Measurements from ENCODE around the gene ELP5.

Gene ELP5

DNA sequence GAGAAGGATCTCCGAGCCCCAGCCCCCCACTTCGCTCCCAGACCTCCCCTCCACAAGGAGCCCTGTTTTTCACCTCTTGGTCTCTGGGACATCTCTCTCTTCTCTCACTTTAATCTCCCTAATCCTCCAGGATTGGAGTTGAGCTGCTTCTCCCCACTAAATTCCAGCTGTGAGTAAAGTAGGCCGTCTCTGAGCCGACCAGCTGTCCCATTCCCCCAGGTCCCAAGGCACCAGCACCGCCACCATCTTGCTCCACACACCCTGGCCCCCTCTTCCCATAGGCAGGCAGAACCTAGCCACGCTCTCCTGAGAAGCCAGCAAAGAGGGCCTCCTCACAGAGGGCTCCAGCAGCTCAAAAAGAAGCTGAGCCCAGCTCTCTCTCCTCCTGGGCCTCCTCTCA is 33.3 kb upstream of the ELP5 start:
- DNase-seq (ENCODE audit: low read depth in 1 of 2, low spot score in 1 of 2), result no peak

- DNase-seq (ENCODE audit: low read depth in 1 of 2, low spot score in 1 of 2), result no peak
Measured at GRCh38 chr17:7219229-7219811, 32.7 kb upstream of the ELP5 start.

GRCh38 chr17:7219812-7220592 is 32.0 kb upstream of the ELP5 start, which contains the start of the genes ACADVL and DLG4:
ACADVL (plus strand) TSS chr17:7219938; CDS start chr17:7219985, 47 bp downstream.
DLG4 (minus strand) TSS chr17:7219836.
- DNase-seq (ENCODE audit: low read depth in 1 of 2, low spot score in 1 of 2), result peak; percentile 54 to 67

DNA sequence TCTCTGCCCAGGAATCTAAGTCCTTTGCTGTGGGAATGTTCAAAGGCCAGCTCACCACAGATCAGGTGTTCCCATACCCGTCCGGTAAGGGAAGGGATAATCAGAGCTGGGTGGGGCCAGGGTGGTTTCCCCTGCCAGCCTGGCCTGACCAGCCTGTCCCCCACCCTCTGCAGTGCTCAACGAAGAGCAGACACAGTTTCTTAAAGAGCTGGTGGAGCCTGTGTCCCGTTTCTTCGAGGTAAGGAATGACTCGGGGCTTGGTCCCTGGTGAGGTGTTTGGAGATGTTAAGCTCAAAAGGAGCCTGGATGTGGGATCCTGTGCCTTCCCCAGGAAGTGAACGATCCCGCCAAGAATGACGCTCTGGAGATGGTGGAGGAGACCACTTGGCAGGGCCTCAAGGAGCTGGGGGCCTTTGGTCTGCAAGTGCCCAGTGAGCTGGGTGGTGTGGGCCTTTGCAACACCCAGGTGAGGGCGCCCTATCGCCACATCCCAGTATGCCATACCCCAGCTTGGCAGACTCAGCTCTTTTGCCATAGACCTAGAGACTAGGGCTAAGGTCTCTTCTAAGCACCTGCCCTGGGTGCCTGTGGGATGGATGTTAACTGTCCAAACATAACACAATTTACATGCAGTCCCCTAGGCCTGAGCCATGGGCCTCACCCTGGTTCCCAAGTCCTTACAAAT is 31.3 kb upstream of the ELP5 start:
- DNase-seq (ENCODE audit: low read depth in 1 of 2, low spot score in 1 of 2), result peak in 1 of 2 donors; percentile 32

DNA sequence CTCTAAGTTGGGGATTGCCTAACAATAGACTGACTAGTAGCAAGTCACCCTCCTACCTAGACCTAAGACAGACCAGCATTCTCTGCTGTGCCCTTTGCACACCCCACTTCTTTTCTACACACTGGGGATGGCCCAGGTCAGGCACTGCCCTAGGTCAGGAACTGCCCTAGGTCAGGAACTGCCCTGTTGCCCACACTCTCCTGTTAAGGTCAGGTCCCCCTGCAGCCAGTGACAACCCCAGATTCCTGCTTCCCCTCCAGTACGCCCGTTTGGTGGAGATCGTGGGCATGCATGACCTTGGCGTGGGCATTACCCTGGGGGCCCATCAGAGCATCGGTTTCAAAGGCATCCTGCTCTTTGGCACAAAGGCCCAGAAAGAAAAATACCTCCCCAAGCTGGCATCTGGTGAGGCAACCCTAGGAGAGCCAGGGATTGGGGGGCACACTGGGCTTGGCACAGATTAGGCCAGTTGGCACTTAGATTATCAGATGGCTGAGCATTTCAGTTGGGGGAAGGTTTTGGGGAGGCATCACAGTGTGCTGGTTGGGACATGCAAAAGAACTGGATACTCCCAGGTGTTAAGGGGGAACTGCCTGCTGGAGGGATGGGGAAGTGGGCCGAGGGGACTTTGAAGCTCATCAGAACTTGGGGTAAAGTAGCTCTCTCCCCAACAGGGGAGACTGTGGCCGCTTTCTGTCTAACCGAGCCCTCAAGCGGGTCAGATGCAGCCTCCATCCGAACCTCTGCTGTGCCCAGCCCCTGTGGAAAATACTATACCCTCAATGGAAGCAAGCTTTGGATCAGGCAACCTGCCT is 30.5 kb upstream of the ELP5 start:
- no peak for DNase-seq (ENCODE audit: low read depth in 1 of 2, low spot score in 1 of 2)

- no peak for DNase-seq (ENCODE audit: low read depth in 1 of 2, low spot score in 1 of 2)
Measured at GRCh38 chr17:7222093-7222971, 29.7 kb upstream of the ELP5 start.

- DNase-seq (ENCODE audit: low read depth in 1 of 2, low spot score in 1 of 2), result no peak
Measured at GRCh38 chr17:7222972-7223292, 29.1 kb upstream of the ELP5 start.

DNA sequence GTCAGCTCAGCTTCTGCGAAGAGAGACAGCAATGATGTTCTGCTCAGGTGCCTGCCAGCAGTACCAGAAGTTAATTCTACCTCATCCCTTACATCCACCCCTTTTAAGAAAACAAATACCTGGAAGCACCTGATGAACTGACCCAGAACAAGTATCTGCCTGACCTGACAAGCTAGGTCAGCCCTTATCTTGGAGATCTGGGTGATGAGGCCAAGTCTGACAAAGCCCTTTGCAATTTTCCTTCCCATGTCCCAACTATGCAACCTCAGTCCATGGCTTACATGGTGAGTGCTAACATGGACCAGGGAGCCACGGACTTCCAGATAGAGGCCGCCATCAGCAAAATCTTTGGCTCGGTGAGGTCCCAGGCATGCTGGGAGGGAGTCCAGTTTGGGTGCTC is 28.6 kb upstream of the ELP5 start:
- no peak for DNase-seq (ENCODE audit: low read depth in 1 of 2, low spot score in 1 of 2)

DNA sequence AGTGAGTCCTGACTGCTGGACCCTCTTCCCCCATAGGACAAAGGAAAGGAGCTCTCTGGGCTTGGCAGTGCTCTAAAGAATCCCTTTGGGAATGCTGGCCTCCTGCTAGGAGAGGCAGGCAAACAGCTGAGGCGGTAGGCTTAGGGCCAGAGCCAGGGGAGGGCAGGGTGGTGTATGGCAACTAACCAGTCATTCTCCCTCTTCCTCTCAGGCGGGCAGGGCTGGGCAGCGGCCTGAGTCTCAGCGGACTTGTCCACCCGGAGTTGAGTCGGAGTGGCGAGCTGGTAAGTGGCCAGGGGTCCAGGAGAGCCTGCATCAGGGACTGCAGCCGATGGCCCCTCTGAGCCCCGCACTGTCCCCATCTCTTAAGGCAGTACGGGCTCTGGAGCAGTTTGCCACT is 27.9 kb upstream of the ELP5 start:
- DNase-seq (ENCODE audit: low read depth in 1 of 2, low spot score in 1 of 2), result no peak

GRCh38 chr17:7224661-7225111 is 27.3 kb upstream of the ELP5 start:
- no peak for DNase-seq (ENCODE audit: low read depth in 1 of 2, low spot score in 1 of 2)

GRCh38 chr17:7225711-7226331 is 26.2 kb upstream of the ELP5 start:
- DNase-seq (ENCODE audit: low read depth in 1 of 2, low spot score in 1 of 2), result no peak

DNA sequence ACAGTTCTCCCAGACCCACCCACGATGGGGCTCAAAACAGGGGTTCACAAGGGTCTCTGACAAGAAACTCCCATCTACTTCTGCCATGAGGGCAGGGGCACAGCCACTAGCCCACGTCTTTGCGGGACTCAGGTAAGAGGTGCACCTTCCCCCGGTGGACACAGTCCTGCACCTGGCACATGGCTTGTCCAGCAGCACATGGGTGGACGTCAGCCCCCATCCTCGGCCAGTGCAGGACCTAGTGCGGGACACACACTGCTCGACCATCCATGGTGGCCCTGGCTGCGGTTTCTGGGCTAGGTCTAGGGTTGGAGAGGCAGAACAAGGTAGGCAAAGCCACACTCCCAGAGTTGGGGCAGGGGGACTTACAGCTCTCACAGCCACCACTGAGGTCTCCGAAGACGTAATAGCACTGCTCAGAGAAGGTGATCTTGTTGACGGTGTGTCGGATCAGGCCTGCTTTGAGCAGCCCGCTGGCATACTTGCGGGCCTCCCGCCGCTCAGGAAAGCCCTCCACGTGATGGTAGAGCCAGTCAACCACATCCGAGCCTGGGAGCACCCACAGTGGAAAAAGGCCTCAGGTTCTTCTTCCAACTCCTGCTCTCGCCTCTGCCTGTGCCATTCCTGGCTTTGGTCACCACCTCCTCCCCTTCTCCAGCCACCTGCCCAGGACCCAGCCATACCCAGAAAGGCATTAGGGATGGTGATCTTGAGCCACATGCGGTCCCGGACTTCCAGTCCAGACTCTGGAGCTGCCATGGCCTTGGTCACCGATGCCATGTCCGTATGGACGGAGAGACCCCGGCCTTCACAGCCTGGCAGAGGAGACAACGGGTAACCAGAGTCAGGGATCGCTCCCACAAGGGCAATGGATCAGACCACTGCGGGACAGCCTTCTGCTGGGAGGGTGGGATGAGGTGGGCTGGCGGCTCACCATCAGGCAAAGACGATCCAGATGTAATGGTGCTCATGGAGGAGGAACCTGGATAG is 25.0 kb upstream of the ELP5 start:
- DNase-seq (ENCODE audit: low read depth in 1 of 2, low spot score in 1 of 2), result no peak

- no peak for DNase-seq (ENCODE audit: low read depth in 1 of 2, low spot score in 1 of 2)
Measured at GRCh38 chr17:7228920-7229319, 23.1 kb upstream of the ELP5 start.

DNA sequence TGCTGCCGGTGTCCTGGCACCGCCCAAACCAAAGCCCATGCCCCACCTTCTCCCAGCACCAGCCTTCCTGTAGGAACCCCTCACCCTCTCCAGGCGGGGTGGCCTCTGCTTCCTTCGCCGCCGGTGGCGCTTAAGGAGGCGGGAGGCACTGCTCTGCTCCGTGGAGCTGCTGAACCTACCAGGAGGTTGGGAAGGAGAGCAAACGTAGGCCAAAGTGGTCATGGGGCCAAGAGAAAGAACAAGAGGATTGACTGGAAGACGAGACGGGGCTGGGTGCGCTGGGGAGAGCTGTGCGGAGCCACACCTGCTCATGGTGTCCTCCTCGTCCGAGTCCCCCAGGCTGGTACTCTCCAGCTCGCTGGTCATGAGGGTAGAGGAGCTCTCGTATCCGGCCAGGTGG is 22.5 kb upstream of the ELP5 start:
- DNase-seq (ENCODE audit: low read depth in 1 of 2, low spot score in 1 of 2), result no peak

GRCh38 chr17:7232114-7232513 is 19.9 kb upstream of the ELP5 start:
- DNase-seq (ENCODE audit: low read depth in 1 of 2, low spot score in 1 of 2), result no peak

DNA sequence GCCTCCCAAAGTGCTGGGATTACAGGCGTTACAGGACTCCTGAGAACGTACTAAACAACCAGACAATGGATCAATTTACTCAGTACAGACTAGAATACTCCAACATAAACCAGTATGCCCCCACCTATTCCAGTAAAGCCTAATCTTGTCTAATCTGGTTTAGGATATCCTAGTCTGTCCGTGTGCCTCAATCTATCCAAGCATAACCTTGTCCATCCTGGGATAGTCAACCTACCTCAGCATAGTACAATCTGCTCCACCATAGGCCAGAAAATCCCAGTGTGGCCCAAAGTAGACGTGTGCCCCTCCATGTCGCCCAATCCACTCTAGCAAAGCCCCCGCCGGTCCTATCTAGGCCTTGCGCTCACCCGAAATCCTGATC is 18.3 kb upstream of the ELP5 start:
- no peak for DNase-seq (ENCODE audit: low read depth in 1 of 2, low spot score in 1 of 2)

DNA sequence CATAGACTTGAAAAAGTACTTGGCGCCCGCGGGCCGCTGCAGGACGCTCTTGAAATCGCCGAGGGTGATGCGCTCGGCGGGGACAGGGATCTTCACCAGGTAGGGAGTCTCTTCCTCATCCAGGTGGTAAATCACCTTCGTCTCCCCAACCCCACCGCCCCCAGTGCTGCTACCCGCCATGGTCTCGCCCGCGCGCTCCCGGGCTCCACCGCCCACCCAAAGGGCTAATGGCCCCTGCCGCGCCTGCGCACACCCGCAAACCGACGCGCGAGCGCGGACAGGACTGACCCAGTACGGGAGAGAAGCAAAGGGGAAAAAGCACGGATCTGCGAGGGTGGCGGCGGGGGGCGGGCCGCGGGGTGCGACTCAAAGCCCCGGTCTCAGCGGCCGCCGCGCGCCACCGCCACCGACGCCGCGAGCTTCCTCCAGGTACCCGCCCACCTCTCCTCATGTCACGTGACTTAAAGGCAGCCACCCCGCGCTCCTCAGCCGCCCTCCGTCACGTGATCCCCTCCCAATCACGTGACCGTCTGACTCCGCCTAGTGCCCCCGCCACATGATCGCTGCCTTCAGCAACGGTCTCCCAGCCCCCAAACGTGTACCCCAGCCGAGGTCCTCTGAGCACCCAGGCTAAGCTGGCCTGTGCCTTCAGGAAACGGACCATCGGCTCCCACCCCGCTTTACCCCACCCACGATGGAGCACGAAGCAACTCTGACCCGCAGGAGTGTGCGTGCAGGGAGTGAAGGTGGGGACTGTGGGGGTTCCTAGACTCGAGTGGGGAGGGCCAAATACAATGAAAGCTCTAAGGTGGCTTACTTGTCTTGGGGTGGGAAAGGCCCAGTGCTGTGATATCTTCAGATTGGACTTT is 17.7 kb upstream of the ELP5 start, which contains the start of gene DVL2:
Gene DVL2 (minus strand): TSS at position 435 of the 869 bp plus-strand sequence. CDS start 255 bp downstream, at position 180.
- peak; percentile 91 for DNase-seq (ENCODE audit: low read depth in 1 of 2, low spot score in 1 of 2)
